ENCODE data around the gene EHMT1. TPM values are rescaled to one million over a fixed set of nuclear protein-coding genes. Genes with fewer than 3 reads are reported as not detected.
A peak's percentile ranks its signal among the peaks of the same experiment; 100 is the strongest.
"Not testable (repeated sequence)": the region's sequence is repeated elsewhere in the genome, so short reads cannot be mapped to it uniquely, and the experiment has no call there.

The EHMT1 gene
- total RNA-seq, 5 donors from 2014 or later (not counting 1 experiment from before 2014, with no cell fraction given): 113 to 124 (median 121) TPM

DNA sequence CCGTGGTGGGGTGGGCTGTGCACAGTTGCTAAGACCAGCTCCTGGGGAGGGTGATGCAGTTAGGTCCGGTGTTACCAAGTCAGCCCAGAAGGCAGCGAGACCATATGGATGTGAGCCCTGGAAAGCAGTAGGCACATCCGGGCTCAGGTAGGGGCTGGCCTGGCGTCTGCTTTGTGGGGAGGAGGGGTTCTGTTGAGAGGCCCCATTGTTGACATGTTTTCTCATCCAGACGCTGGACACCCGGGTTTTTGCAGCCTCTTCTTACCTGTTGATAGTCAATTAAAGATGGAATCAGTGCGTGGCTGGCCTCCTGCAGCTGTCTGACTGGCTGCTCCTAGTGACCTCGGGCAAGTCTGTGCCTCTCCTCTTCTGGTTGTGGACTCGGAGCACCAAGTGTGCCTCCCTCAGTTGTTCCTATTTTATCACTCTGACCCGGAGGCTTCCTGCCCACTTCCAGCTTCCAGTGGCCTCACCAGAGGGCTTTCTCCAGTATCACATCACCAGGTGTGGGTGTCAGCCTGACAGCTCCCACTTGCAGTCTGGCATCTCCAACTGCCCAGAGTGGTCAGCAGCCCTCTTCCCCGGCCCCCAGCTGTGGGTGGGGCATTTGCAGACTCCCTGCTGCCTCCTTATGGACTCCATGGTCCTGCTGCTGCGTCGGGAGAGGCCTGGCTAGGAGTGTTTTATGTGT is 90.8 kb downstream of the EHMT1 start:
- no peak for DNase-seq
- H3K4me3 ChIP-seq (ENCODE audit: control insufficient read depth in 1 of 2, extremely low read depth in 1 of 2, low read length in 1 of 2): no peak overlapping the region
- H3K36me3 ChIP-seq (ENCODE audit: control insufficient read depth in 2 of 2, extremely low read depth in 1 of 2, insufficient read depth in 1 of 2, low read length in 1 of 2): peaks cover 5 to 25% of the 10 kb centered on the region in 2 donors
- peaks cover 0 to 3% (median 0%) of the 10 kb centered on the region in 3 donors for H3K9me3 Mint-ChIP-seq
- no peak overlapping the region for H3K27ac ChIP-seq (ENCODE audit: low read length)
- ChIA-PET POLR2A (no interaction called here), CTCF (no interaction called here)
- peaks cover 22 to 61% of the 10 kb centered on the region in 2 experiments for H3K4me1 ChIP-seq (ENCODE audit: control insufficient read depth in 1 of 2, extremely low read depth in 1 of 2, insufficient read depth in 2 of 2, low read length in 2 of 2)
- peaks cover 25% of the 10 kb centered on the region for H3K36me3 Mint-ChIP-seq
- H3K27me3 ChIP-seq (replicated peaks in 1 of 2; ENCODE audit: control insufficient read depth in 2 of 2, extremely low read depth in 1 of 2, insufficient read depth in 2 of 2, low read length in 1 of 2): no peaks in the 10 kb centered on the region
- peaks cover 63 to 72% (median 71%) of the 10 kb centered on the region in 3 donors for H3K4me1 Mint-ChIP-seq
- WGBS (ENCODE audit: insufficient coverage): 94% methylated on average over 10 of the region's 14 CpGs
- no peaks in the 10 kb centered on the region for H3K9me3 ChIP-seq
- no peak for ATAC-seq (replicated peaks in 1 of 4)
- H3K27ac Mint-ChIP-seq: no peak overlapping the region
- H3K4me3 Mint-ChIP-seq: no peak overlapping the region
- H3K27me3 Mint-ChIP-seq: no peaks in the 10 kb centered on the region

DNA sequence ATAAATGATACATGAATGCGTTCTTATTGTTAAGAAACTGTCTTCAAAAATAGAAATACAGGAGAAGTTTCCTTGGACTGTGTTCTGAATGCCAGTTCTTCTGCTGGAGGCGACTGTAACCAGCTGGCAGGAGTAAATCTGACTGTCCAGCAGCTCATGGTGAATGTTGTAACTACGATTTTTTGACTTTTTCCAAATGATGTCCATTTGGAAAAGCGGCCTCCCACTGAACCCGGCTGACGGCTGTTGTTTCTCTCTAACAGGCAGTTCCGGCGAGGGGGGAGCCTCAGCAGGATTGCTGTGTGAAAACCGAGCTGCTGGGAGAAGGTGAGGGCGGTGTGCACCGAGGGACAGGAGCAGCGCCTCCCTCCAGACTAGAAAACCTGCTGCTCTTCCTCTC is 91.9 kb downstream of the EHMT1 start:
- no peak overlapping the region for H3K27ac ChIP-seq (ENCODE audit: low read length)
- H3K36me3 ChIP-seq (ENCODE audit: control insufficient read depth in 2 of 2, extremely low read depth in 1 of 2, insufficient read depth in 1 of 2, low read length in 1 of 2): peaks cover 5 to 27% of the 10 kb centered on the region in 2 donors
- Mint-ChIP-seq H3K4me3 (no peak overlapping the region), H3K27ac (no peak overlapping the region), H3K27me3 (no peaks in the 10 kb centered on the region), H3K4me1 (peaks cover 61 to 72% (median 69%) of the 10 kb centered on the region in 3 donors), H3K36me3 (peaks cover 33% of the 10 kb centered on the region), H3K9me3 (peaks cover 2 to 9% (median 6%) of the 10 kb centered on the region in 3 donors)
- 93% methylated on average over 4 of the region's 12 CpGs for WGBS (ENCODE audit: insufficient coverage)
- POLR2A ChIA-PET: no interaction called here
- no peak overlapping the region for H3K4me3 ChIP-seq (ENCODE audit: control insufficient read depth in 1 of 2, extremely low read depth in 1 of 2, low read length in 1 of 2)
- H3K27me3 ChIP-seq (replicated peaks in 1 of 2; ENCODE audit: control insufficient read depth in 2 of 2, extremely low read depth in 1 of 2, insufficient read depth in 2 of 2, low read length in 1 of 2): no peaks in the 10 kb centered on the region
- H3K9me3 ChIP-seq: no peaks in the 10 kb centered on the region
- ATAC-seq (replicated peaks in 1 of 4) (no peak), DNase-seq (no peak)
- peaks cover 16 to 59% of the 10 kb centered on the region in 2 experiments for H3K4me1 ChIP-seq (ENCODE audit: control insufficient read depth in 1 of 2, extremely low read depth in 1 of 2, insufficient read depth in 2 of 2, low read length in 2 of 2)
- CTCF ChIA-PET: no interaction called here

DNA sequence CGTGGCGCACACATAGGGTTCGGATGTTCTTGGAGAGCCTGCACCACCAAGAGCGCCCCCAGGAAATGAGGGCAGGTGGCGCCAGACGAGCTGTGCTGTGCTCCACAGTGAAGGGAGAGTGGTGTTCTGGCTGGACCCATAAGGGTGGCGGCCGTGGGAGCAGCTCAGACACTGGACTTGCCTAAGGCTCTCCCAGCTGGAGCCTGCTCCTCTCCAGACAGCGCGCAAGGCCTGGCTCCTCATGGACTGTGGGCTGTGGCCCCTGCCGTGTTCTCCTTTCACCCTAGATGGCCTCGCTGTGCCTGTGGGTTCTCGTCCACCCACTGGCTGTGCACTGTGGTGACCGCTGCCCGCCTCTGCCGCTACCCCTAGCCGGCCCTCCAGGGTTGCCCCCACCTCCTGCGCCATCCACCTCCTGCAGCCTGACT is 92.9 kb downstream of the EHMT1 start:
- WGBS (ENCODE audit: insufficient coverage): 98% methylated on average over 18 of the region's 18 CpGs
- H3K27me3 Mint-ChIP-seq: no peaks in the 10 kb centered on the region
- no peak for DNase-seq
- Histone ChIP-seq H3K4me3 (ENCODE audit: control insufficient read depth in 1 of 2, extremely low read depth in 1 of 2, low read length in 1 of 2) (no peak overlapping the region), H3K27me3 (replicated peaks in 1 of 2; ENCODE audit: control insufficient read depth in 2 of 2, extremely low read depth in 1 of 2, insufficient read depth in 2 of 2, low read length in 1 of 2) (no peaks in the 10 kb centered on the region), H3K27ac (ENCODE audit: low read length) (no peak overlapping the region), H3K36me3 (ENCODE audit: control insufficient read depth in 2 of 2, extremely low read depth in 1 of 2, insufficient read depth in 1 of 2, low read length in 1 of 2) (peaks cover 5 to 27% of the 10 kb centered on the region in 2 donors), H3K9me3 (no peaks in the 10 kb centered on the region), H3K4me1 (ENCODE audit: control insufficient read depth in 1 of 2, extremely low read depth in 1 of 2, insufficient read depth in 2 of 2, low read length in 2 of 2) (peaks cover 9 to 52% of the 10 kb centered on the region in 2 experiments)
- no peak for ATAC-seq (replicated peaks in 1 of 4)
- no peak overlapping the region for H3K4me3 Mint-ChIP-seq
- peaks cover 38% of the 10 kb centered on the region for H3K36me3 Mint-ChIP-seq
- CTCF ChIA-PET: interaction anchor here in 1 of 2 donors (0.7 kb wide), 1 partner anchor 19 kb away, joined by 3 read pairs; no protein-coding TSS in a partner anchor
- POLR2A ChIA-PET: no interaction called here
- no peak overlapping the region for H3K27ac Mint-ChIP-seq
- H3K4me1 Mint-ChIP-seq: peaks cover 59 to 67% (median 65%) of the 10 kb centered on the region in 3 donors
- H3K9me3 Mint-ChIP-seq: peaks cover 4 to 14% (median 9%) of the 10 kb centered on the region in 3 donors

DNA sequence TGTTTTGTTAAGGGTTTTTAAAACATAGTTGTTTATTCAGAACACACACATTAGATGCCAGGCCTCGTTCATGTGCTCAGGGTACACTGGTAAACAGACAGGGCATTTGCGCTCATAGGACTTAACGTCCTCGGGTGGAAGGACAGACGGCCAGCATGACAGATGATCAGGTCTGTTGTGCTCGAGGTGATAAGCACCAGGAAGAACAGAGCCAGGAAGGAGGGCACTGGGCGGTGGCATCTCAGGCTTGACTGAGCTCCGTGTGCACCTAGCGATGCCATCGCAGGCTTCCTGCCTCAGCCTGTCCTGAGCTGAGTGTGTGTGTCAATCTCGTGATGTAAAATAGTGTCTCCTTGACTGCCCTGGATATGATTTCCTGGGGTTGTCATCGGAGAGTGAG is 96.5 kb downstream of the EHMT1 start:
- H3K4me1 ChIP-seq (ENCODE audit: control insufficient read depth in 1 of 2, extremely low read depth in 1 of 2, insufficient read depth in 2 of 2, low read length in 2 of 2): peaks cover 0 to 25% of the 10 kb centered on the region in 2 experiments
- Mint-ChIP-seq H3K27ac (peak overlapping the region; percentile 37 to 66), H3K27me3 (no peaks in the 10 kb centered on the region), H3K4me1 (peaks cover 31 to 44% (median 41%) of the 10 kb centered on the region in 3 donors), H3K9me3 (peaks cover 8 to 19% (median 12%) of the 10 kb centered on the region in 3 donors), H3K36me3 (peaks cover 71% of the 10 kb centered on the region), H3K4me3 (peak overlapping the region in 1 of 3 donors; percentile 52)
- H3K4me3 ChIP-seq (ENCODE audit: control insufficient read depth in 1 of 2, extremely low read depth in 1 of 2, low read length in 1 of 2): no peak overlapping the region
- ChIA-PET POLR2A (no interaction called here), CTCF (no interaction called here)
- H3K9me3 ChIP-seq: no peaks in the 10 kb centered on the region
- H3K27me3 ChIP-seq (replicated peaks in 1 of 2; ENCODE audit: control insufficient read depth in 2 of 2, extremely low read depth in 1 of 2, insufficient read depth in 2 of 2, low read length in 1 of 2): no peaks in the 10 kb centered on the region
- DNase-seq (no peak), ATAC-seq (replicated peaks in 1 of 4) (no peak)
- WGBS (ENCODE audit: insufficient coverage): 96% methylated on average over 10 of the region's 12 CpGs
- no peak overlapping the region for H3K27ac ChIP-seq (ENCODE audit: low read length)
- H3K36me3 ChIP-seq (ENCODE audit: control insufficient read depth in 2 of 2, extremely low read depth in 1 of 2, insufficient read depth in 1 of 2, low read length in 1 of 2): peaks cover 18 to 49% of the 10 kb centered on the region in 2 donors

DNA sequence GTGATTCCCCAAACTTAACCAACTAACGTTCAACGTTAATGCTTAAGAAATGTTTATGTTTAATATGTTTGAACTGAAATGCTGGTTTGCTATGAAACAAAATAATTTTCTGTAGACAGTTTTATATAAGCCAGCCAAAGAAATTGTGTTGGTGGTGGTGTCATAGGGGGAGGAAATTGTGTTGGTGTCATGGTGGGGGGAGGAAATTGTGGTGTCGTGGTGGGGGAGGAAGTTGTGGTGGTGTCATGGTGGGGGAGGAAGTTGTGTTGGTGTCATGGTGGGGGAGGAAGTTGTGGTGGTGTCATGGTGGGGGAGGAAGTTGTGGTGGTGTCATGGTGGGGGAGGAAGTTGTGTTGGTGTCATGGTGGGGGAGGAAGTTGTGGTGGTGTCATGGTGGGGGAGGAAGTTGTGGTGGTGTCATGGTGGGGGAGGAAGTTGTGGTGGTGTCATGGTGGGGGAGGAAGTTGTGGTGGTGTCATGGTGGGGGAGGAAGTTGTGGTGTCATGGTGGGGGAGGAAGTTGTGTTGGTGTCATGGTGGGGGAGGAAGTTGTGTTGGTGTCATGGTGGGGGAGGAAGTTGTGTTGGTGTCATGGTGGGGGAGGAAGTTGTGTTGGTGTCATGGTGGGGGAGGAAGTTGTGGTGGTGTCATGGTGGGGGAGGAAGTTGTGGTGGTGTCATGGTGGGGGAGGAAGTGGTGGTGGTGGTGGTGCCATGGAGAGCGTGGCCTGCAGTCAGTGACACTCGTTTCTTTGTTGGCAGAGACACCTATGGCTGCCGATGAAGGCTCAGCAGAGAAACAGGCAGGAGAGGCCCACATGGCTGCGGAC is 97.3 kb downstream of the EHMT1 start:
- POLR2A ChIA-PET: interaction anchor here in 1 of 2 donors (0.6 kb wide), 1 partner anchor 133 kb away, joined by 10 read pairs; no protein-coding TSS in a partner anchor
- WGBS (ENCODE audit: insufficient coverage): 68% methylated on average over 4 of the region's 7 CpGs
- Mint-ChIP-seq H3K4me1 (peaks cover 29 to 41% (median 38%) of the 10 kb centered on the region in 3 donors), H3K9me3 (peaks cover 8 to 19% (median 12%) of the 10 kb centered on the region in 3 donors), H3K27ac (peak overlapping the region; percentile 66 to 84), H3K4me3 (peak overlapping the region in 1 of 3 donors; percentile 52), H3K36me3 (peaks cover 73% of the 10 kb centered on the region)
- H3K9me3 ChIP-seq; CTCF ChIA-PET; H3K27me3 ChIP-seq (replicated peaks in 1 of 2; ENCODE audit: control insufficient read depth in 2 of 2, extremely low read depth in 1 of 2, insufficient read depth in 2 of 2, low read length in 1 of 2); H3K27me3 Mint-ChIP-seq; H3K4me3 ChIP-seq (ENCODE audit: control insufficient read depth in 1 of 2, extremely low read depth in 1 of 2, low read length in 1 of 2): not testable (repeated sequence)
- Histone ChIP-seq H3K36me3 (ENCODE audit: control insufficient read depth in 2 of 2, extremely low read depth in 1 of 2, insufficient read depth in 1 of 2, low read length in 1 of 2) (peaks cover 18 to 52% of the 10 kb centered on the region in 2 donors), H3K27ac (ENCODE audit: low read length) (peak overlapping the region; percentile 44), H3K4me1 (ENCODE audit: control insufficient read depth in 1 of 2, extremely low read depth in 1 of 2, insufficient read depth in 2 of 2, low read length in 2 of 2) (peaks cover 0 to 25% of the 10 kb centered on the region in 2 experiments)
- peak in 3 of 4 experiments; percentile 37 to 81 (median 44) for ATAC-seq (replicated peaks in 1 of 4)
- peak in 17 of 35 experiments; percentile 9 to 42 (median 35) for DNase-seq

DNA sequence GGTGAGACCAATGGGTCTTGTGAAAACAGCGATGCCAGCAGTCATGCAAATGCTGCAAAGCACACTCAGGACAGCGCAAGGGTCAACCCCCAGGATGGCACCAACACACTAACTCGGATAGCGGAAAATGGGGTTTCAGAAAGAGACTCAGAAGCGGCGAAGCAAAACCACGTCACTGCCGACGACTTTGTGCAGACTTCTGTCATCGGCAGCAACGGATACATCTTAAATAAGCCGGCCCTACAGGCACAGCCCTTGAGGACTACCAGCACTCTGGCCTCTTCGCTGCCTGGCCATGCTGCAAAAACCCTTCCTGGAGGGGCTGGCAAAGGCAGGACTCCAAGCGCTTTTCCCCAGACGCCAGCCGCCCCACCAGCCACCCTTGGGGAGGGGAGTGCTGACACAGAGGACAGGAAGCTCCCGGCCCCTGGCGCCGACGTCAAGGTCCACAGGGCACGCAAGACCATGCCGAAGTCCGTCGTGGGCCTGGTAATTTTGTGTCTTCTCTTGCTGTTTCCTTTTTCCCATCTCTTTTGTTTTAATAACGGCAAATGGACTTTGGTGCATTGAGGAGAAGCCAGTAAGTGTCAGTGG is 98.0 kb downstream of the EHMT1 start:
- H3K4me1 Mint-ChIP-seq: peaks cover 31 to 41% (median 39%) of the 10 kb centered on the region in 3 donors
- 97% methylated on average over 24 of the region's 25 CpGs for WGBS (ENCODE audit: insufficient coverage)
- no peaks in the 10 kb centered on the region for H3K27me3 ChIP-seq (replicated peaks in 1 of 2; ENCODE audit: control insufficient read depth in 2 of 2, extremely low read depth in 1 of 2, insufficient read depth in 2 of 2, low read length in 1 of 2)
- peak overlapping the region; percentile 19 for H3K27ac ChIP-seq (ENCODE audit: low read length)
- ChIA-PET CTCF (no interaction called here), POLR2A (interaction anchor here in 1 of 2 donors (0.6 kb wide), 1 partner anchor 133 kb away, joined by 10 read pairs; no protein-coding TSS in a partner anchor)
- no peaks in the 10 kb centered on the region for H3K9me3 ChIP-seq
- H3K4me3 Mint-ChIP-seq: no peak overlapping the region
- H3K27ac Mint-ChIP-seq: peak overlapping the region; percentile 34 to 80
- peaks cover 4 to 24% of the 10 kb centered on the region in 2 experiments for H3K4me1 ChIP-seq (ENCODE audit: control insufficient read depth in 1 of 2, extremely low read depth in 1 of 2, insufficient read depth in 2 of 2, low read length in 2 of 2)
- H3K36me3 Mint-ChIP-seq: peaks cover 74% of the 10 kb centered on the region
- peaks cover 8 to 19% (median 12%) of the 10 kb centered on the region in 3 donors for H3K9me3 Mint-ChIP-seq
- H3K4me3 ChIP-seq (ENCODE audit: control insufficient read depth in 1 of 2, extremely low read depth in 1 of 2, low read length in 1 of 2): no peak overlapping the region
- peaks cover 13 to 46% of the 10 kb centered on the region in 2 donors for H3K36me3 ChIP-seq (ENCODE audit: control insufficient read depth in 2 of 2, extremely low read depth in 1 of 2, insufficient read depth in 1 of 2, low read length in 1 of 2)
- H3K27me3 Mint-ChIP-seq: no peaks in the 10 kb centered on the region
- DNase-seq: no peak
- ATAC-seq (replicated peaks in 1 of 4): peak in 1 of 4 experiments; percentile 33

Measured in T-cell (primary cell).